Tibial artery (tissue), 4 donors: ENCODE results near the gene ZYX.

Experiments
- DNase-seq, 2 donors: peaks; one replicate each; pipeline ENCODE4 v3.0.0-alpha.2; 2019
- H3K27ac ChIP-seq, 2 donors: fragments of 200-600 bp; sonication (generic) in 1 of 2; 1 replicate in 1 of 2; 2 replicates in 1 of 2; pipeline ENCODE4 v1.5.1; 2018 to 2019; ENCODE audit warnings: mild to moderate bottlenecking in 1 of 2
- H3K27me3 ChIP-seq, 2 donors: fragments of 200-600 bp; sonication (generic) in 1 of 2; one replicate each; pipeline versions ENCODE4 v1.5.1 to v1.6.0; 2016 to 2019
- H3K36me3 ChIP-seq, 3 donors: fragments of 200-600 bp; sonication (generic) in 2 of 3; one replicate each; pipeline ENCODE4 v1.5.1; 2016 to 2019; ENCODE audit warnings: mild to moderate bottlenecking in 2 of 3
- H3K4me1 ChIP-seq, 4 donors: fragments of 200-600 bp; sonication (generic) in 2 of 4; 1 replicate in 3 of 4; 2 replicates in 1 of 4; pipeline ENCODE4 v1.5.1; 2016 to 2019
- H3K4me3 ChIP-seq, 2 donors: fragments of 200-600 bp; sonication (generic) in 1 of 2; 1 replicate in 1 of 2; 2 replicates in 1 of 2; pipeline ENCODE4 v1.5.1; 2018 to 2019; ENCODE audit warnings: mild to moderate bottlenecking in 2 of 2
- H3K9me3 ChIP-seq, 3 donors: fragments of 200-600 bp; sonication (generic) in 1 of 3; one replicate each; pipeline ENCODE4 v1.5.1; 2016 to 2019
- CTCF ChIP-seq, 2 experiments: fragments of 200-600 bp in 1 of 2; fragments of 450-650 bp in 1 of 2; IDR thresholded peaks; one replicate each; pipeline ENCODE4 v1.5.1; 2017 to 2019; ENCODE audit warnings: antibody characterized with exemption in 2 of 2, mild to moderate bottlenecking in 1 of 2, moderate library complexity in 1 of 2
- intact Hi-C: fragments of 100-400 bp; cut with DNase I; formaldehyde crosslinking; loops from one replicate; pipeline ENCODE4 v1.15.0; 2023; ENCODE audit warnings: low total_unique reads

Gene ZYX

GRCh38 chr7:143379611-143380259 lies 1.4 kb upstream of the ZYX start:
- Histone ChIP-seq H3K4me1 (peaks cover 0 to 45% (median 37%) of the 10 kb centered on the region in 4 donors), H3K4me3 (peak overlapping the region; percentile 69 to 98), H3K9me3 (no peaks in the 10 kb centered on the region), H3K36me3 (peaks cover 0 to 12% (median 0%) of the 10 kb centered on the region in 3 donors), H3K27me3 (no peaks in the 10 kb centered on the region), H3K27ac (peak overlapping the region; percentile 96 to 100)
- intact Hi-C loops = loop anchor here (5.0 kb wide), 1 partner anchor 38 kb away; no protein-coding TSS in a partner anchor
- DNase-seq = no peak
- no peak for TF ChIP-seq CTCF (IDR thresholded peaks at IDR 0.05)

DNA sequence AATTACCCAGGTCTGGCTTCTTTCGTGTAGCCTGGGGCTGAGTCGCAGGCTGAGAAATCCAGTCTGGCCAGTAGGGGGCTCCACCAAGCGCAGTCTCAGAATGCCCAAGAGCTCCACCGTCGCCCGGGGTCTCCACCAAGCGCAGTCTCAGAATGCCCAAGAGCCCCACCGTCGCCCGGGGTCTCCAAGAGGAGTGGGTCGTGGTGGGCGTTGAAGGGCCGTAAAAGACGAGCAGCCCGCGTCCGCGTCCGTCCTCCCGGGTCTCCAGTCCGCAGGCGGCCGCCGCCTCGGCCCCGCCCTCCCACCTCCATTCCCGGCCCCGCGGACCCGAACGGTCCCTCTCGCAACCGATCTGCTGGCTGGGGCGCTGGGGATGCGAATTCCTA lies 892 bp upstream of the ZYX start:
- intact Hi-C loops = loop anchor here (5.0 kb wide), 1 partner anchor 37 kb away; no protein-coding TSS in a partner anchor
- H3K27me3 ChIP-seq = no peaks in the 10 kb centered on the region
- H3K27ac ChIP-seq = peak overlapping the region; percentile 96 to 100
- H3K9me3 ChIP-seq = no peaks in the 10 kb centered on the region
- H3K36me3 ChIP-seq = peaks cover 0 to 12% (median 0%) of the 10 kb centered on the region in 3 donors
- DNase-seq = peak; percentile 86 to 94
- H3K4me3 ChIP-seq = peak overlapping the region; percentile 69 to 98
- H3K4me1 ChIP-seq = peaks cover 0 to 51% (median 42%) of the 10 kb centered on the region in 4 donors
- peak; percentile 83 to 87 for TF ChIP-seq CTCF (IDR thresholded peaks at IDR 0.05)

DNA sequence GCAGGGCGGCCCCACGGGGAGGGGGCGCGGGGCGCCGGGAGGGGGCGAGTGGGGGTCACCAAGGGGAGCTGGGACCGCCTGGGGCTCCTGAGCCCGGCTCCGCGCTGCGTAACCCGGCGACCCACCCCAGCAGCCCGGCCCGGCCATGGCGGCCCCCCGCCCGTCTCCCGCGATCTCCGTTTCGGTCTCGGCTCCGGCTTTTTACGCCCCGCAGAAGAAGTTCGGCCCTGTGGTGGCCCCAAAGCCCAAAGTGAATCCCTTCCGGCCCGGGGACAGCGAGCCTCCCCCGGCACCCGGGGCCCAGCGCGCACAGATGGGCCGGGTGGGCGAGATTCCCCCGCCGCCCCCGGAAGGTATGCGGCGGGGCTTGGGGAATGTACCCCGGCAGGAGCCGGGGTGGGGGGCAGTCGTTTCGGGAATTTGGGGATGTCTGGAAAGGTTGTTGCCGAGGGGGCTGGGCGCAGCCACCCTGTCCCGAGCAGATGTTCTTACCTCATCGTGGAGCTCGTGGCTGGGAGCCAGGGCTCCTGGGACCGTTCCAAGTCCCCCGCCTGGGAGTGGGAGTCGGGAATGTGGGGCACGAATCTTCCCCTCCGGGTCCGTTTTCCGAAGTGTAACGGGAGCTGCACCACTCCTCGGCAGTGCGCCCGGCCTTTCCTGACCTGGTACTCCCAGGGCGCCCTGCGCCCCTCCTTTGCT lies 431 bp downstream of the ZYX start:
- H3K9me3 ChIP-seq = no peaks in the 10 kb centered on the region
- peaks cover 0 to 64% (median 55%) of the 10 kb centered on the region in 4 donors for H3K4me1 ChIP-seq
- H3K27ac ChIP-seq = peak overlapping the region; percentile 96 to 100
- DNase-seq = peak; percentile 76 to 89
- peak overlapping the region; percentile 69 to 98 for H3K4me3 ChIP-seq
- no peaks in the 10 kb centered on the region for H3K27me3 ChIP-seq
- peaks cover 0 to 12% (median 0%) of the 10 kb centered on the region in 3 donors for H3K36me3 ChIP-seq
- intact Hi-C loops = loop anchor here (5.0 kb wide), 1 partner anchor 36 kb away; no protein-coding TSS in a partner anchor
- TF ChIP-seq CTCF (IDR thresholded peaks at IDR 0.05) = no peak

DNA sequence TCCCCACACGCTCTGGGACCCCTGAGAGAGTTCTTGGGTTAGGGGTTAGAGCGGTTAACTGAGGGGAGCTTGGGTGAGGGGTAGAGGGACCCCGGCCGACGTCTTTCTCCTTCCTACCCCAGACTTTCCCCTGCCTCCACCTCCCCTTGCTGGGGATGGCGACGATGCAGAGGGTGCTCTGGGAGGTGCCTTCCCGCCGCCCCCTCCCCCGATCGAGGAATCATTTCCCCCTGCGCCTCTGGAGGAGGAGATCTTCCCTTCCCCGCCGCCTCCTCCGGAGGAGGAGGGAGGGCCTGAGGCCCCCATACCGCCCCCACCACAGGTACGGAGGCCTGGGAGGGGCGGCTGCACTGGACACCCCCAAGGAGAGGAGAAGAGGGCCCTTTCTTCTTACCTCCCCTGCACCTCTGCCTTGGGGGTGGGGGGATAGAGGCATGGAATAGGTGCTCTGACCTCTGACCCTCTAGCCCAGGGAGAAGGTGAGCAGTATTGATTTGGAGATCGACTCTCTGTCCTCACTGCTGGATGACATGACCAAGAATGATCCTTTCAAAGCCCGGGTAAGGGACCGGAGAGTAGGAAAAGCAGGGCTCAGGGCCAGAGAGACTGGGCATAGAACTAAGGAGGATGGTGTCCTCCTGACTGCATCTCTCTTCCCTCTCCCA lies 1.1 kb downstream of the ZYX start:
- Histone ChIP-seq H3K4me1 (peaks cover 0 to 71% (median 62%) of the 10 kb centered on the region in 4 donors), H3K27ac (peak overlapping the region; percentile 96 to 100), H3K27me3 (no peaks in the 10 kb centered on the region), H3K36me3 (peaks cover 0 to 15% (median 2%) of the 10 kb centered on the region in 3 donors), H3K4me3 (peak overlapping the region; percentile 69 to 98), H3K9me3 (no peaks in the 10 kb centered on the region)
- TF ChIP-seq CTCF (IDR thresholded peaks at IDR 0.05) = no peak
- intact Hi-C loops = loop anchor here (5.0 kb wide), 1 partner anchor 35 kb away; no protein-coding TSS in a partner anchor
- DNase-seq = peak in 1 of 2 donors; percentile 67

DNA sequence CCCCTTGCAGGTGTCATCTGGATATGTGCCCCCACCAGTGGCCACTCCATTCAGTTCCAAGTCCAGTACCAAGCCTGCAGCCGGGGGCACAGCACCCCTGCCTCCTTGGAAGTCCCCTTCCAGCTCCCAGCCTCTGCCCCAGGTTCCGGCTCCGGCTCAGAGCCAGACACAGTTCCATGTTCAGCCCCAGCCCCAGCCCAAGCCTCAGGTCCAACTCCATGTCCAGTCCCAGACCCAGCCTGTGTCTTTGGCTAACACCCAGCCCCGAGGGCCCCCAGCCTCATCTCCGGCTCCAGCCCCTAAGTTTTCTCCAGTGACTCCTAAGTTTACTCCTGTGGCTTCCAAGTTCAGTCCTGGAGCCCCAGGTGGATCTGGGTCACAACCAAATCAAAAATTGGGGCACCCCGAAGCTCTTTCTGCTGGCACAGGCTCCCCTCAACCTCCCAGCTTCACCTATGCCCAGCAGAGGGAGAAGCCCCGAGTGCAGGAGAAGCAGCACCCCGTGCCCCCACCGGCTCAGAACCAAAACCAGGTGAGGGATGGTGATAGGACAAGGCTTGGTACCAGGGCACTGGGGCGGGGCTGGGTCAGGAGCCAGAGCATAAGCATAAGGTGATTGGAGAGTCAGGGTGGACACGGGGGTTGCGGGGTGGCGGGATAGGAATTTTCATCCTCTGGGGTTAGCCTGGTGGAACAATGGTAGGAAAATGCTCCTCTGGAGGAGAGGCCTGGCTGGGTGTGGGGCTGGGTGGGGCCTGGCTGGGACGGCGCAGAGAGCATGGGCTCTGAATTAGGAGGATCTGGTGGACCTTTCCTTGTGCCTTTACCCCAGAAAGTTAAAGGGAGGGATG lies 1.9 kb downstream of the ZYX start:
- Histone ChIP-seq H3K4me3 (peak overlapping the region; percentile 69 to 98), H3K9me3 (no peaks in the 10 kb centered on the region), H3K27me3 (no peaks in the 10 kb centered on the region), H3K36me3 (peaks cover 0 to 22% (median 10%) of the 10 kb centered on the region in 3 donors), H3K27ac (peak overlapping the region; percentile 96 to 100), H3K4me1 (peaks cover 0 to 75% (median 68%) of the 10 kb centered on the region in 4 donors)
- TF ChIP-seq CTCF (IDR thresholded peaks at IDR 0.05) = no peak
- intact Hi-C loops = loop anchor here (5.0 kb wide), 1 partner anchor 34 kb away; no protein-coding TSS in a partner anchor
- peak in 1 of 2 donors; percentile 69 for DNase-seq
